Amniotic stem cell (primary cell): ENCODE measurements around the gene ANKMY1.
A peak's percentile ranks its signal among the peaks of the same experiment; 100 is the strongest.

Experiments
- DNase-seq: peaks from one replicate; lab custom pipeline; 2025; lab: John Stamatoyannopoulos, UW

ANKMY1 gene

GRCh38 chr2:240459401-240460252 lies 98.2 kb downstream of the ANKMY1 start:
- DNase-seq, result no peak

GRCh38 chr2:240458900-240459391 lies 98.8 kb downstream of the ANKMY1 start:
- DNase-seq, result no peak

- DNase-seq, result no peak
These were observed 99.5 kb downstream of the ANKMY1 start for GRCh38 chr2:240458044-240458899.

GRCh38 chr2:240457223-240458043 lies 100.4 kb downstream of the ANKMY1 start:
- no peak for DNase-seq

GRCh38 chr2:240456447-240457222 lies 101.2 kb downstream of the ANKMY1 start:
- DNase-seq, result no peak

GRCh38 chr2:240455647-240456446 lies 101.9 kb downstream of the ANKMY1 start:
- DNase-seq, result no peak

GRCh38 chr2:240455272-240455646 lies 102.5 kb downstream of the ANKMY1 start:
- no peak for DNase-seq

- no peak for DNase-seq
These were observed 103.5 kb downstream of the ANKMY1 start for GRCh38 chr2:240454106-240454901.

GRCh38 chr2:240453461-240454105 lies 104.2 kb downstream of the ANKMY1 start:
- DNase-seq, result no peak

GRCh38 chr2:240452462-240453256 lies 105.1 kb downstream of the ANKMY1 start:
- peak; percentile 15 for DNase-seq

GRCh38 chr2:240451791-240452461 lies 105.9 kb downstream of the ANKMY1 start:
- DNase-seq, result no peak

GRCh38 chr2:240451108-240451611 lies 106.6 kb downstream of the ANKMY1 start:
- no peak for DNase-seq

- DNase-seq, result no peak
These were observed 107.2 kb downstream of the ANKMY1 start for GRCh38 chr2:240450532-240451107.

- no peak for DNase-seq
These were observed 107.8 kb downstream of the ANKMY1 start for GRCh38 chr2:240449764-240450531.

- DNase-seq, result no peak
These were observed 109.2 kb downstream of the ANKMY1 start for GRCh38 chr2:240448387-240449274.
